HT1080 (cell line): ENCODE results near the gene EYA2. TPM values are rescaled to one million over a fixed set of nuclear protein-coding genes. Genes with fewer than 3 reads are reported as not detected.
A peak's percentile ranks its signal among the peaks of the same experiment; 100 is the strongest.

ENCODE experiments used
- DNase-seq: peaks from one replicate; pipeline ENCODE4 v3.0.0-alpha.2; 2015; ENCODE audit warnings: low read depth
- total RNA-seq: library from RNA; depleted of rRNA; stranded (reverse); fragments of >200 nt; shearing (Covaris generic); gene quantifications from 2 replicates; pipeline ENCODE4 v1.2.3, GENCODE V29; 2014

EYA2 gene
- total RNA-seq, 1 experiment from 2014 or later = not detected

DNA sequence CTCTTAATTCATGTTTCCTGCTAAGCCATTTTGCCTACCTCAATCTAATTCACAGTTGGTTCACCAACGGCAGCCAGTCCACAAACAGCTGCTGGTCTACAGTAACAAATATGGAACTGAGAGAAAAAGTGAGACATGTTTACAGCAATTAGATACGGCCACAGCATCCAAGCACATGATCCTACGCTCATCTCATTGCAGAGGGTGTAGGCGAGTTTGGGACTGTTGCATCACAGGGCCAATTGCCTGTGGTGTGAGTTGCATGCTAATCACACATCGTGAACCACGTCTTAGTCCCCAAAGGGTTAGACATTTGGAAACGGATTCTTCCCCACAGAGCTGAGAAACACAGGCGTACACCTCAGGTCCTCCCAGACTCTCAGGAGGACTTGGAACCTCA lies 166.9 kb downstream of the EYA2 start:
- DNase-seq = no peak

- DNase-seq = no peak
Measured at GRCh38 chr20:47062226-47062890, 167.7 kb downstream of the EYA2 start.

GRCh38 chr20:47063407-47063806 lies 168.8 kb downstream of the EYA2 start:
- DNase-seq = no peak

DNA sequence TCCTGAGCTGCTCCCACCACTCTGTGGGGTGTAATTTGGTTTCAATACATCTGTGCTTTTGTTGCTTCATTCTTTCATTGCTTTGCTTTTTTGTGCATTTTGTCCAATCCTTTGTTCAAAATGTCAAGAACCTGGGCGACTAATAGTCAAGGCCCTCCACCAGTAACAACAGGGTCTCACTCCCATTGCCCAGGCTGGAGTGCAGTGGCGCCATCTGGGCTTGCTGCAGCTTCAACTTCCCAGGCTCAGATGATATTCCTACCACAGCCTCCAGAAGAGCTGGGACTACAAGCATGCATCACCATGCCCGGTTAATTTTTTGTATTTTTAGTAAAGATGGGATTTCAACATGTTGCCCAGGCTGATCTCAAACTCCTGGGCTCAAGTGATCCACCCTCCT lies 169.2 kb downstream of the EYA2 start:
- no peak for DNase-seq

GRCh38 chr20:47066484-47067270 lies 172.0 kb downstream of the EYA2 start:
- DNase-seq = no peak

- no peak for DNase-seq
Measured at GRCh38 chr20:47067776-47068175, 173.1 kb downstream of the EYA2 start.

GRCh38 chr20:47070176-47070575 lies 175.5 kb downstream of the EYA2 start:
- DNase-seq = no peak

- DNase-seq = no peak
Measured at GRCh38 chr20:47071646-47072185, 177.1 kb downstream of the EYA2 start.

DNA sequence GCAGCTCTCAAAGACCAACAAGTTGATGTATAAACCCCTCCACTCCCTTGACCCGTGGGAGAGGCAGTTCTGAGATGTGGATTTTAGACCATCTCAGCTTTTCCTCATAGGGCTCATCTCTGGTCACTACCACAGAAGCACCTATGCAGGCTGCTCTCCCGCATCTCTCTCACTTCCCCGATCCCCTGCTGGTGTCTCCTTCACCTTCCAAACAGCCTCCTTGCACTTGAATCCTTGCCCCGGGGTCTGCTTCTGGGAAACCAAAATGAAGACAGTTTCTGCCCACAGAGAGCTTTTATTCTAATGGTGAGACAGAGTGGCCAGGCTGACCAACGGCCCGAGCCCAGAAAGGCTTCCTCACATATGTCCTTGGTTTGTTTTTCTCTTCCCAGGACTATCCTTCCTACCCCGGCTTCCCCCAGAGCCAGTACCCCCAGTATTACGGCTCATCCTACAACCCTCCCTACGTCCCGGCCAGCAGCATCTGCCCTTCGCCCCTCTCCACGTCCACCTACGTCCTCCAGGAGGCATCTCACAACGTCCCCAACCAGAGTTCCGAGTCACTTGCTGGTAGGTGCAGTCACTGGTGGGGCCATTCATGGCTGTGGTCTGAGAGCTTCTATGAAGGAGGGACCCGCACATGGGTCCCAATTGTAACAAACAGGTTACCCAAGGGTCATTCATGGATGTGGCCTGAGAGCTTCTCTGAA lies 179.3 kb downstream of the EYA2 start:
- no peak for DNase-seq

DNA sequence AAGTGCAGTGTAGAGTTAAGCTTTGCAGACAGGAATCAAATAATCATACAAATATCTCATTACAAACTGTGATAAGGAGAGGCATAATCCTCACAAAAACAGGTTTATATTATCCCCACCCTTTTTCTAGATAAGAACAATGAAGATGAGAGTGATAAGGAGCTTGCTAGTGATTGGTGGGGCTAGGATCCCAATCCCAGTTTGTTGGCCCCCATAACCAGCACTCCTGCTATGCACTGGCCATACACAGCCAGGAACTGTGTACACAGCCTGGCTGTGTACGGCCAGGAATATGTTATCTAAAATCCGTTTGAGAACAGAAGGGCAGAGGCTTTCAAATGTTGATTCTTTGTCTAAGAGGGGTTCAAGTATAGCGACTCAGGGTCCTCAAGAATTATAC lies 180.6 kb downstream of the EYA2 start:
- no peak for DNase-seq

GRCh38 chr20:47079047-47079446 lies 184.4 kb downstream of the EYA2 start:
- DNase-seq = no peak

GRCh38 chr20:47080365-47080764 lies 185.7 kb downstream of the EYA2 start:
- no peak for DNase-seq

DNA sequence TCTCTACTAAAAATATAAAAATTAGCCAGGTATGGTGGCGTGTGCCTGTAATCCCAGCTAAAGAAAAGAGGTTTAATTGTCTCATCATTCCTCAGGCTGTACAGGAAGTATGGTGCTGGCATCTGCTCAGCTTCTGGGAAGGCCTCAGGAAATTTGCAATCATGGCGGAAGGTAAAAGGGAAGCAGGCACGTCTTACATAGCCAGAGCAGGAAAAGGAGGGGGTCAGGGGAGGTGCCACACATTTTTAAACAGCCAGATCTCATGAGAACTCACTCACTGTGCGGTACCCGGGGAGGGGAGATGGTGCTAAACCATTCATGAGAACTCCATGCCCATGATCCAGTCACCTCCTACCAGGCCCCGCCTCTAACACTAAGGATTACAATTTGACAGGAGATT lies 191.7 kb downstream of the EYA2 start:
- no peak for DNase-seq

DNA sequence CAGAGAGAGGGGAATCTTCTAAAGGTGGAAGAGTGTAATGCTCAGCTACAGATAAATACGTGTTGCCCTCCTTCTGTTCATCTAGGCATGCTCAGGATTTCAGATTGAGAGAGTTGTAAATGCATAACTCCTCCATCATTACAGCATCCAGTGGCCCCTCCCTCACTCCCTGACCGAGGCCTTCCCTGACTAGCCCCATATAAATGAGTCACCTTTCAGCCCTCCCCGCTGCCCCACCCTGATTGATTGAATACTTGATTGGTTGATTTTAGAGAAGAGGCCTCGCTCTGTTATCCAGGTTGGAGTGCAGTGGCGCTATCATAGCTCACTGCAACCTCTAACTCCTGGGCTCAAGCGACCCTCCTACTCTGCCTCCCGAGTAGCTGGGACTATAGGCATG lies 193.7 kb downstream of the EYA2 start:
- DNase-seq = peak; percentile 3

- no peak for DNase-seq
Measured at GRCh38 chr20:47089151-47089550, 194.5 kb downstream of the EYA2 start.

GRCh38 chr20:47090835-47091234 lies 196.2 kb downstream of the EYA2 start:
- no peak for DNase-seq

DNA sequence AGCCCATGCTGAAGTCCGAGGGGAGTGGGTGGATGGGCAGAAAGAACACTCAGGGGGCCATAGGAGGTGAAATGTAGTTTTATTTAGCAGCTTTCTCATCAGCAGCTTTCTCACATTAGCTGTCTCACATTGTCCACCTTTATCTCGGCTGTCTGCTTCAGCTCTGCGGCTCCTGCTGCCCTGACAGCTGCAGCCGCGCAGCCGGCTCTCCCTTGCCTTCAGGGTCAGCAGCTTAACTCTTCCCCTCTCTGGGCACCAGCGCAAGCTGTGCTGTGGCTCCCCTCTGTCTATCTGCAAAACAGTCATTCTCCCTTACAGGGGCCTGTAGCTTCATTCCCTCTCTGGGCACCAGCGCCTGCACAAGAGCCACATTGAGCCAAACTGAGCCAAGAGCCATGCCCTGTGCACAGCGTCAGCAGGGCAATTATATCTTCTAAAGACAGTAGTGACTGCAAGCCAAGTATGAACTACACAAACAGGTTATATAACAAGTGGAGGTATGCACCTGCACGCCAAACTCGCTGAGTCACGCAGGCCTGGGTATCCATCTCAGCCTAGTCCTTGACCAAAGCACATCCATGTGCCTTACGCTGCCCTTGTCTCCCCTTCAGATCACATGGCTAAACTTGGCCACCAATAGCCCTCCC lies 198.8 kb downstream of the EYA2 start:
- DNase-seq = no peak

- no peak for DNase-seq
Measured at GRCh38 chr20:47095690-47096089, 201.0 kb downstream of the EYA2 start.

GRCh38 chr20:47097691-47098622 lies 203.3 kb downstream of the EYA2 start:
- no peak for DNase-seq

DNA sequence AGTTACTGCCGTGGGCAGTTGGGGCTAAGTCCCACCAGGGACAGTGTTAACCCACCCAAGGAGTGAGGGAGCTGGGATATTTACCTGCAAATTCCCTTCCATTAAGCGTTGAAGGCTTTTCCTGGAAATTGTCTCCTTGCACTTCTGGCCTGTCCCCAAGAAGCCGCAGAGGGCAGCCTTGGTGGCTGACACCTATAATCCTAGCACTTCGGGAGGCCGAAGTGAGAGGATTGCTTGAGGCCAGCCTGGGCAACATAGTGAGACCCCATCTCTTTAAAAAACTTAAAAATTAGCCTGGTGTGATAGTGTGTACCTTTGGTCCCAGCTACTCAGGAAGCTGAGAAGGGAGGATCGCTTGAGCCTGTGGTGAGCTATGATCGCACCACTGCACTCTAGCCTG lies 204.4 kb downstream of the EYA2 start:
- no peak for DNase-seq
